M059J (cell line): ENCODE results near the gene MED12L. TPM values are rescaled to one million over a fixed set of nuclear protein-coding genes. Genes with fewer than 3 reads are reported as not detected.
"Not testable (repeated sequence)": the region's sequence is repeated elsewhere in the genome, so short reads cannot be mapped to it uniquely, and the experiment has no call there.

Experiments
- DNase-seq: peaks from one replicate; pipeline ENCODE4 v3.0.0-alpha.2; 2012; ENCODE audit warnings: low read depth
- total RNA-seq: library from RNA; depleted of rRNA; stranded (reverse); fragments of >200 nt; shearing (Covaris generic); gene quantifications from 2 replicates; pipeline ENCODE4 v1.2.3, GENCODE V29; 2014; rRNA removed

The MED12L gene, protein sequence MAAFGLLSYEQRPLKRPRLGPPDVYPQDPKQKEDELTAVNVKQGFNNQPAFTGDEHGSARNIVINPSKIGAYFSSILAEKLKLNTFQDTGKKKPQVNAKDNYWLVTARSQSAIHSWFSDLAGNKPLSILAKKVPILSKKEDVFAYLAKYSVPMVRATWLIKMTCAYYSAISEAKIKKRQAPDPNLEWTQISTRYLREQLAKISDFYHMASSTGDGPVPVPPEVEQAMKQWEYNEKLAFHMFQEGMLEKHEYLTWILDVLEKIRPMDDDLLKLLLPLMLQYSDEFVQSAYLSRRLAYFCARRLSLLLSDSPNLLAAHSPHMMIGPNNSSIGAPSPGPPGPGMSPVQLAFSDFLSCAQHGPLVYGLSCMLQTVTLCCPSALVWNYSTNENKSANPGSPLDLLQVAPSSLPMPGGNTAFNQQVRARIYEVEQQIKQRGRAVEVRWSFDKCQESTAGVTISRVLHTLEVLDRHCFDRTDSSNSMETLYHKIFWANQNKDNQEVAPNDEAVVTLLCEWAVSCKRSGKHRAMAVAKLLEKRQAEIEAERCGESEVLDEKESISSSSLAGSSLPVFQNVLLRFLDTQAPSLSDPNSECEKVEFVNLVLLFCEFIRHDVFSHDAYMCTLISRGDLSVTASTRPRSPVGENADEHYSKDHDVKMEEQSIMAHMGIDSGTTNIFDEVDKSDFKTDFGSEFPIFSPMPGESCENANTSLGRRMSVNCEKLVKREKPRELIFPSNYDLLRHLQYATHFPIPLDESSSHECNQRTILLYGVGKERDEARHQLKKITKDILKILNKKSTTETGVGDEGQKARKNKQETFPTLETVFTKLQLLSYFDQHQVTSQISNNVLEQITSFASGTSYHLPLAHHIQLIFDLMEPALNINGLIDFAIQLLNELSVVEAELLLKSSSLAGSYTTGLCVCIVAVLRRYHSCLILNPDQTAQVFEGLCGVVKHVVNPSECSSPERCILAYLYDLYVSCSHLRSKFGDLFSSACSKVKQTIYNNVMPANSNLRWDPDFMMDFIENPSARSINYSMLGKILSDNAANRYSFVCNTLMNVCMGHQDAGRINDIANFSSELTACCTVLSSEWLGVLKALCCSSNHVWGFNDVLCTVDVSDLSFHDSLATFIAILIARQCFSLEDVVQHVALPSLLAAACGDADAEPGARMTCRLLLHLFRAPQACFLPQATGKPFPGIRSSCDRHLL (N-terminal part only)
- 0.15 and 0.84 TPM in 2 replicates for total RNA-seq

DNA sequence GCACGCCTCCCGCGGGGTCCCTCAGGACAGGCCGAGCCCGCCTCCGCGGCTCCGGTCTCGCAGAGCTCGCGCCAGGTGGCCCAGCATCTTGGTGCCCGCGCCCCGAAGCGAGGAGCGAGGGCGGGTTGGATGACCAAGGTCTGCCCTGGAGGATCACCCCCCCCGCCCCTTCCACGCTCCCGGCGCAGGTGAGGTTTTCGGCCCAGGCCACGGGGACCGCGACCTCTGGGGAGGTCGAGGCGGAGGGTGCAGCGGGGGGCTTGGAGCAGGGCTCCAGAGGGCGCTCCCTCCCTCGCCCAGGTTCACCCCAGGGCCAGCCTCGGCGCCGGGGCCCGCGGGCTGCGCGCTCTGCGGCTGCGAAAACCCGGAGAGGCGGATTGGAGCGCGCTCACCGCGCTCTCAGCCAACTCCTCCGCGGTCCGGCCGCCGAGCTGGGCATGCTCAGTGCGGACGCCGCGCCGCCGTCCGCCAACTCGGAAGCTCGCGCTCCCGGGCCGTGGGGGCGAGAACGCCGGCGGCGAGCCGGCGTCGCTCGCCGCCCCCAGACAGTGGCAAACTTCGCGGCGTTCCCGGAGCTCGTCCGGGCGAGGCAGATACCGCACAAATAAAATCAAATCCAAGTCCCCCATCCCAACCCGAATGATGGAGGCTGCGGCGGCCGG is at the start of gene MED12L:
TSS of gene MED12L (plus strand) at position 438 of the 662 bp plus-strand sequence. CDS start 1,263 bp downstream, outside the sequence.
- DNase-seq = peak; percentile 74

DNA sequence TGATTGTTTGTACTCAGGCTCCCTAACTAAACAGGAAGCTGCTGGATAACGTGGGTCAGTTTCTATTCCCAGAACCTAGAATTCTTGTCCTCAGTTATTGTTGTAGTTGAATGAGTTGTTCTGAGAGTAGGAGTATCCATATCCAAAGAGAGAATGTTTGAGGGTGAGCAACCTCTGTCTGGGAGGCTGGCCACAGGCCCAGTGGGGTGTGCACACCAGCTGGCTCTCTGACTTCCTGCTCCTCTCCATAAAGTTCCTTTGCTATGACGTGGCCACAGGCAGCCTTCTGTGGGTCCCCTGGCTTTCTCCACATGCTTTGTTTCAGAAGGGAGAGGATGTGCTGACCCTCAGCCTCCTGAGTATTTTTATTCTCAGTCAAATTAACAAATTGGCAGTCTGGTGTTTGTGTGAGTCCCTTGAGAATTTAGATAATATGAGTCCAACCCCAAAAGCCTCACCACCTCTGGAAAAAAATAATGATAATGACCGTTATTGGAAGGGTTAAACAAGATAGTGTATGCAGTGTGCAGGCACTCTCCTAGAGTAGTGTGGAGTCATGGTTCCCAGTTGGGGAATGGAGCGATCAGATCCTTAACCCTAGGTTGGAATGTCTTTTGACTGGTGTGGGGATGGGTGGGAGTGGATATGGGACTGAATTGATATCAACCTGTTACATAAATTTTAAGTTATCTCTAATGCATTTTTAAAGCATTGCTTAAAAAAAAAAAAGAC is 47.6 kb upstream of the MED12L start:
- DNase-seq = peak; percentile 95

DNA sequence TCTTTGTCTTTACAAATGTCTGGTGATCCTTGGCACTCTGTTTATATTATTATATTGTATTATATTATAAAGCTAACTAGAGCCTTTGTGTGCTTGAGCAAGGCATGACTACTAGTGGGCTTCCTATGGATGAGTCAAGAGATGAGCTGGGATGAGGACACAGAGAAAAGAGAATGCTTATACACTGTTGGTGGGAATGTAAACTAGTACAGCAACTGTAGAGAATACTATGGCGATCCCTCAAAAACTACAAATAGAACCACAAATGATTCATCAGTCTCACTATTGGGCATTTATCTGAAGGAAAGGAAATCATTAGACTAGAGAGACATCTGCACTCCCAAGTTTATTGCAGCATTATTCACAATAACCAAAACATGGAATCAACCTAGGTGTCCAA is 40.8 kb upstream of the MED12L start:
- no peak for DNase-seq

DNA sequence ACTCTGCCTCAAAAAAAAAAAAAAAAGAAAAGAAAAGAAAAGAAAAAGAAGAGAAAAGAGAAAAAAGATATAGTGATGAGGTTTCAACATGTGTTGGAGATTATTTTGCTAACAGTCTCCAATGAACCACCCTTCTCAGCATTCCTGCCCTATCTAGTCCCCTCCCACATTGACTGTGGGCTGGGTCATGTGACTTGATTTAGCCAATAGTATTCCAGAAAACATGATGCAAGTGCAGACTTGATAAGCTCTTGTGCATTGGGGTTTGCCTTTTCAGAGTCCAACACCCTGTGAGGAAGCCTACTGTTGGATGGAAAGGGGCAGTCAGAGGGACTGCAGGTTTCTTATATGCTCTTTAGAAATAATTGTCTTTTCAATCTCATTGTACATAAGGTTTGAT is 37.8 kb upstream of the MED12L start:
- no peak for DNase-seq

DNA sequence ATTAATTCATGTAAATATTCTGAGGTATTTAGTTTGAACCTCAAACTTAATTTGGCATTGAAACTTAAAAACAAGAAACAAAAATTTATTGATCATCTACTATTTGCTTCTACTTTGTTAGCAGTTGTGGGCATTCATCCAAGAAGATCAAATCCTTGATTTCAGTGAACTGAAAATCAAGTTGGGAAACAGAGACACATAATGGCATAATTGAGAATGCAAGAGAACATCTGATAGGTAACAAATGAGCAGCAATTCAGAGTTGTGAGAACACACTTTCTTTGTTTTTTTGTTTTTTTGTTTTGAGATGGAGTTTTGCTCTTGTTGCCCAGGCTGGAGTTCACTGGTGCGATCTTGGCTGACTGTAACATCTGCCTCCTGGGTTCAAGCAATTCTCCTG is 33.9 kb upstream of the MED12L start:
- DNase-seq = no peak

DNA sequence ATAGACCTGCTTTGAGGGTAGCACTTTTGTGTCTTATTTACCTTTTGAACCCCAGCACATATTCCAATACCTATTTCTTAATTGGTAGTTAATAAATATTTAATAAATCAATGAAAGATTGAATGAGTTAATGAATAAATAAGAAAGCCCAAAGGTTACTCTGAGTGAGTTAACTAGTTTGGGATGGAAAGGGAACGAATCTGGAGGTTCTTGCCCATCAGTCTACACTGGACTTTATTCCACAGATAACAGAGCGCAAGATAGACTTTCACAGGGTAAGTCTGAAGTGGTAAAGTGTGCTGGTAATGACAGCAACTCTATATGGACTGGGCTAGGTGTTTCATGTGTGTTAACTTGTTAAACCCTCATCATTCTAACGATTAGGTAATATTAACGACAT is 33.1 kb upstream of the MED12L start:
- no peak for DNase-seq

DNA sequence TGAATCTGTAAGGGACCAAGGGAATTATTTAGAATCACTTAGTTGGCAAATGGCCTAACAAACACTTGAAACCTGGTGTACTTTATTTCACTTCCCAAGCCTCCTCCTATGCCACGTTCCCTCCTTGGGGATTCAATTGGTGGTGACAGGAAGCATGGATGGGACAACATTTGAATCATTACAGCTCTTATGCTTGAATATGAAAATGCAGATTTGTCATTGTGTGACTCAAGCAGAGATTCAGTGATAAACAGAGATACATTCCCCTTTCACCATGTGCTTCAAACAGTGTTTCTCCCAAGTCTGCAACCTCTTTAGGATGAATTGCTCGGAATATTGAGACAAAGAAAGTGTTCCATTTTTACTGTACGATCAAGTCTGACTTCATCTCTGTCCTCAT is 32.7 kb upstream of the MED12L start:
- DNase-seq = no peak

DNA sequence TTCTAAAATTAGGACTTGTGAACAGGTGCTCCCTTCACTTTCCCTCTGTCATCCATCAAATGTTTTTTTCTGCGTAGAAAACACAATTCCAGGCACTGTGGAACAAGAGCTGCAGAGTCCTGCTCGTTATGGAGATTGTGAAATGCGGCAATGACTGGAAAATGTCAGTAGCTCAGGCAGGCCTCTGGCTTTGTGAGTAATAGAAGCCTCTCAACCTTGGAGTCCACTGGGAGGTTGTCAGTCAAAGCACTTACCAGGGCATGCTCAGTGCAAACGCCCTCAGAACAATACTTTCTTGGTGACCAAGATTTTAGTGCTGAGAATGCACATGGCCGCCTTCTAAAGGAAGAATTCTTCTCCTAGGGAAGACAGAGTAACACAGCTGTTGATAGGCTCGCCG is 26.7 kb upstream of the MED12L start:
- no peak for DNase-seq

DNA sequence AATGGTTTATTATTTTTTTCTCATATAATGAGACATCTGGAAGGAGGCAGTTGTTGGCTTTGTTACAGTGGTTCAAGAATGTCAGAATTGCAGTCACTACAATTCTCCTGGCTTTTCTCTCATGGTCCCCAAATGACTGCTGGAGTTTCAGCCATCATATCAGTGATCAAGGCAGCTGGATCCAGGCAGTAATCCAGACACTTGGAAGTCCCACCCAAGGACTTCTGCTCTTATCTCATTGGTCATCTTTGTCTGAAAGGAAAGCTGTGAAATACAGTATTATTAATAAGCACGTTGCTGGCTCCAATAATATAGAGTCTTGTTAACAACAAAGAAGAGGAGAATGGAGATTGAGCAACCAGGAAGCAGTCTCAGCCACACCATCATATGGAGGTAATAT is 22.9 kb upstream of the MED12L start:
- DNase-seq = no peak

DNA sequence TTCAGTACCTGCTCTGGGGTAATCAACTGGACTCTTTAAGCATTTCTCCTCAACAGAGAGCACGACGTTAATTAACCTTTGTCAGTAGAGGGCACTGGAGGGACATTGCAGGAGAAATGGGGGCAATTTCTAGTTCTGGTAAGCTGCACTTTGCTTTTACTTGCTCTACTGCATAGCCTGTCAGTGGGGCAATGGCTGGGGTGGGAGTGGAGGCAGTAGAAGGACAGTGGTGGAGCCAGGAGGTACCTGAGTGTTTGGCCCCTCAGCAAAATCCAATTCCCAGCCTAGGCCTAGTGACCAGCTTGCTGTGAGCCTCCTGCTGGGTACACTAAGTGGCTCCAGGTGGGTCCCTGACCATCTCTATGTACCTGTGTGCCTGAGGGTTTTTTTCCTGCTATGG is 18.3 kb upstream of the MED12L start:
- DNase-seq = peak; percentile 14

DNA sequence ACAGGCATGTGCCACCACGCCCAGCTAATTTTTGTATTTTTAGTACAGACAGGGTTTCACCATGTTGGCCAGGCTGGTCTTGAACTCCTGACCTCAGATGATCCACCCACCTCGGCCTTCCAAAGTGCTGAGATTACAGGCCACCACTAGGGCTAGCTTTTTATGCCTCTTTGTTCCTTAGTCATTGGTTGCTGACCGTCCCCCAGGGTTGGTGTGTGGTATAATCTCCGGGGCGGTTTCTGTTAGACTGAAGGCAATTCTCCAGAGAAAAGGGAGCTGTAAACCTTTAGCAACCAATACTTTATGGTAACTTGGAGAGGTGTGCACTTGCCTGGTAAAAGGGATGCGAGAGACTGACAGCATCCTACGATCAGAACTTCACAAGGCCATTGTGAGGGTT is 12.6 kb upstream of the MED12L start:
- not testable (repeated sequence) for DNase-seq

DNA sequence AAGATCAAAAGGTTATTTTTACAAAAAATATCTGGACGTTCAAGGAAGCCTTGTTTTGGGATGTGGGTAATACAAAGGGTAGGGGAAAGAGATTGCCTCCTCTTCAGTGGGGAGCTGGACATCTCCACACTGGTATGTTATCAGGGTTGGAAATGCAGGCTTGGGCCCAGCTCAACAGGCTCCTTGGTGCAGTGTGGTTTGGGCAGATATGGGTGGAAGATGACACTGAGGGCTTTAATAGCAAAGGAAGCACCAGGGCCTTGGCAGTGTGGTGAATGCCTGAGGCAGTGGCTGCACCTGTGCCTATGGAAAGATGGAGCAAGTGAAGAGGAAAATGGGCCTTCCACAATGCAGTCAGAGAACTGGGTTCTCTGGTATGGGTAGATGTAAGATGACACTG is 11.2 kb upstream of the MED12L start:
- no peak for DNase-seq

DNA sequence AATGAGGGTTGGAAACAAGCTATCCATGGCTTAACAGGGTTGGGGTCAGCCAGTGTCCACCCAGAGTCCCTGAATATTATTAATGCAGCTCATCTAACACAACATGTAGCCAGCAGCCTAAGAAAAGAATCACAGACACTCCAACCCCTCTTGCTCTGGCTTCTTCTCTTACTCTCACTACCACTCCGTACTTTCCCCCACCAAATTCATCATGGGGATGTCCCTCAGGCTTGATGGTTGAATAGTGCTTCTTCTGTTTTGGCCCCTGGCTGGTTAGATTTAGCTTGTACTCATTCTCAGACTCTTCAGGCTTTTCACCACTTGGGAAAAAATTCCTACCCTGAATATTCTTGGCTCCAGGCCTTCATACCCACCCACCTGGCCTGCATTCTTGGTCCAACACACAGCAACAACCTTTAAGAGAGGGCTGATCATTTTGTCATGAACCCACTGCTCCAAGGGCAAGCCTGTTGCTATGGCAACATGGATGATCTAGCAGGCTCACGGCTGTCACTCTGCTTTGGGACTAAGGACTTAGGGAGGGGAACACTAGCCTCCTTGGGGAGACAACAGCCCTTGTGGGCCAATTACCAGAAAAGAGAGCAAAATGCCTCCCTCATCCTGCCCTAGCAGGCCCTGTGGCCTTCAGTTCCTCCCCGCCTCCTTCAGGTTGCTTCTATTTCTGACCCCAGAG is 9.4 kb upstream of the MED12L start:
- no peak for DNase-seq

DNA sequence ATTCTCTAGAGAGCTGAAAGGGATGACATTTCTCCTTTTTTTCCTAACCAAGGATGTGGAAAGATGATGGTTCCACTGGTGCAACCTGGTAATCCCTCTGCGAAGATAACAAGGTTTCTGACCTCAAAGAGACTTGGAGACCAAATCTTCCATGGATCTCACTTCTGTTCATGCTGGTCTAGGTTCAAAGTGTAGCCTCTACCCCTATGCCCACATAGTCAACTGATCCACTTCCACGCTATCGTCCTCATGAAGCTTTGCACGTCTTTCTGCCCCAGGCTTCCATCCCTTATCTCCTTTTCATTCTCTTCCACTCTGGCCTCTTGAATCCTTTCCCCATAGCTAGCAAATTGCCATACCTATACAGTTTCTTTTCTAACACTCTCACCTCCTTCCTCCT is 8.8 kb upstream of the MED12L start:
- DNase-seq = no peak

DNA sequence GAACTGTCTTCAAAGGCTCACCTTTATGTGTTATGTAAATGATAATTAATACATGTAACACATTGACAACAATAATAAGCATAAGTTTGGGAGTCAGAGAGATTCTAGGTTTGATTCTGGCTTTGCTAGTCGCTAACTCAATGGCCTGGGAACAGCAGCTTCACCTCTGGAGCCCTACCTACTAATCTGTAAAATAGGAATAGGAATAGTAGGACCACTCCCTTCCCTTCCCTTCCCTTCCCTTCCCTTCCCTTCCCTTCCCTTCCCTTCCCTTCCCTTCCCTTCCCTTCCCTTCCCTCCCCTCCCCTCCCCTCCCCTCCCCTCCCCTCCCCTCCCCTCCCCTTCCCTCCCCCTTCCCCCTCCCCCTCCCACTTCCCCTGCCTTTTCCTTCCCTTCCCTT is 4.4 kb upstream of the MED12L start:
- DNase-seq = not testable (repeated sequence)

DNA sequence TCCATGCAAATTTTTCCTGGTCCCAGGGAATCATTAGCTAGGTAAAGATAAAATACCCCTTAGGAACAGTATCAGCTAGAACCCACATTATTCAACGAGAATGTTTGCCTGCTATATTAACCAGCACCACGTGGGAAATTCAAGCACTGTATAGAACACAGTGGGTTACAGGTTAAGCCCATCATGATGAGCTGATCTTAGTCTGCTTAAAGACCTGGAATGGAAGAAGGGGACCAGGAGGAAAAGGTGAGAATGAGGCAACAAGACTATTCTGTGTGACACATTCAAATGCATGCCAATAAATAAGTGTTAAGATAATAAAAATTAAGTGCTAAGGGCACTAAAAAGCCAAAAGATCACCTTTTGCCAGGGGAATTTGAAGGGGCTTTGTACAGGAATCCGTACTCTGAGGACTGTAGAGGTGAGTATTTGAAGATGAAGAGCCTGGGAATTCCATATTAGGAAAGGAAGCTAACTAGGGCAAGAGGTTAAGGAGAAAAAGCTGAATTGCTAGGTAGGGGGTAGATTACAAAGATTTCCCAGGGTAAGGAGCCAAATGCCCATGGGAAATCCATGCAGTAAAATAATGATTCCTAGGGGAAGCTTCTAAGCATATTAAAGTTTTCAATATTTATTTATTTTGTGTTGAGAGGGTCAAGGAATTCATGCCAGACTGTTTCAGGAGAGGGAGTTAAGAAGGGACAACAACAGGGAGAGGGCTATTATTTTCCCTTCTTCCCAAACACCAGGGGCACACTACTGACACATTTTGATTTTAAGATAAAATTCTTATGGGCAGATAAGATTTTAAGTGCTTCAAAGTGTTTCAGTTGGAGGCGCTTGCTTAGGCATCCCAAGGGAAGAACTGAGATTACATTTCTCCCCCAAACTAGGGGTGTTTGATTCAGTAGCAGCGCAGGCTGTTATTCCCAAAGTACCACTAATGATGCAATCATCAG is 2.3 kb upstream of the MED12L start:
- DNase-seq = no peak

DNA sequence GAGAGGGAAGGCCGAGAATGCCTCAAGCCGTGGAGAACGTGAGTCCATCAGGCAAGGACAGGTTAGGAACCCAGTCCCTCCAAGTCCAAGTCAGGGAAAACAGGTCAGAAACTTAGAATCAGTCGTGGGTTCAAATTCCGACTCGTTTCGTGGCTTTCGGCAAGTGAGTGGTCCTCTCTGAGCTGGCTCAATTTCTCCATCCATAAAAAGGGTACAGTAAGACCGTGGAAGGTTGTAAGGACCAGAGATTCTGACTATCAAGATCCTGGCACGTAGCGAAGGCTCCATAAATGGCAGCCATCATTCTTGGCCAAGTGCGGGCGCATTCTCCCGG is 604 bp upstream of the MED12L start:
- no peak for DNase-seq

DNA sequence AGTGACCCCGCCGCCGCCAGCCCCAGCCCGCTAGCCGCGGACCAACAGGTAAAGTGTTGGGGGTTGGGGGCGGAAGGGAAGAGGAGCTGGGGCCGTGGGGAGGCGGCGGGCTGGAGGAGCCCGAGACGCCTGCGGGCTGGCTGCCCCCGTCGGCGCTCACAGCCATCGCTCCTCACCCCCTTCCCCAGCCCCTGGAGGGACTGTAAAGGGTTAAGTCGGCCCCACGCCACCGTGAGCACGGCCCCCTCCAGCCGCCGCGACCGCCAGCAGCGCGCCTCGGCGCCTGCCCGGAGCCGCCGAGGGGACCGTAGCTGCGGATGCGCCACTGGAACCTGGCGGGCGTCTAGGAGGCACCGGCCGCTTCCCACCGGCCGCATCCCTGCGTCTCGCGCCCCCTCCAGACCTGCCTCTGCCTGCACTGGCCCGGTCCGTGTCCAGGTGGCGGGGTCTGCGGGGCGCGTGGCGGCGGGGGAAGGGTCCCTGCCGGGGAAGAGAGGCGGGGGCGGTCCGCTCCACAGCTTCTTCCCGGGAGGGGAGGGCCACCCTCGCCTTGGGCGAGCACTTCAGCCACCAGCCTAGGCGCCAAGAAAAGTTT is 522 bp downstream of the MED12L start:
- DNase-seq = peak; percentile 21
